TTC549 (cell line): ENCODE measurements around the gene RSAD1.

Experiments
- FAIRE-seq: peaks from 2 replicates; lab custom pipeline; 2012; peaks lifted over from hg19 to GRCh38; lab: Jason Lieb, UNC

RSAD1 gene

DNA sequence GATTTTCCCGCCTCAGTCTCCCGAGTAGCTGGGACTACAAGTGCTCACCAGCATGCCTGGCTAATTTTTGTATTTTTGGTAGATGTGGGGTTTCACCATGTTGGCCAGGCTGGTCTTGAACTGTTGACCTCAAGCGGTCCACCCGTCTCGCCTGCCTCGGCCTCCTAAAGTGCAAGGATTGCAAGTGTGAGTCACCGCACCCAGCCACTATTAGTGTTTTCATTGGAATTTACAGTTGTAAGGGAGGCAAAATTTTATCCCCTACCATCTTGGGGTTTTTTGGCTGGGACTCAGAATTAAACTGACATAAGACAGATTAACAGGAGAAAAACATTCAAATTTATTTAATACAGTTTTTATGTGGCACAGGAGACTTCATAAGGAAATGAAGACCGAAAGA is 17.3 kb downstream of the RSAD1 start:
- no peak for FAIRE-seq

- no peak for FAIRE-seq
These were observed 19.6 kb downstream of the RSAD1 start for GRCh38 chr17:50498021-50498874.

GRCh38 chr17:50499270-50499669 is 20.6 kb downstream of the RSAD1 start:
- no peak for FAIRE-seq

- no peak for FAIRE-seq
These were observed 21.1 kb downstream of the RSAD1 start for GRCh38 chr17:50499721-50500120.

DNA sequence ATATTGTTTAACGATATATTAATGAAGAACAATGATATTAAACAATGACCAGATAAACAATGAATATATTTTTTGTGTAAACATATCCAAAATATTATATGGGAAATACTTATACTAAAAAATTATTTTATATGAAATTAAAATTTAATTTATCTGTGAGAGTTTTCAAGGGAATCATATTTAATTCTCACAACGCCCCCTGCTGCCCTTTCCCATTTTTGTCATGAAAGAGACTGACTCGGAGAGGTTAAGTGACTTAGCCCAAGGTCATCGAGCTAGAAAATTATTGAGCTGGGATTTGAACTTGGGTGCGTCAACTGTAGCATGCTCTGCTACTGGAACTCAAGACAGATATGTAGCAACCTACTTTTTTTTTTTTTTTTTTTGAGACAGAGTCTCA is 22.4 kb downstream of the RSAD1 start:
- peak; percentile 76 for FAIRE-seq

GRCh38 chr17:50502301-50502990 is 23.8 kb downstream of the RSAD1 start:
- no peak for FAIRE-seq

GRCh38 chr17:50505591-50506130 is 27.0 kb downstream of the RSAD1 start:
- FAIRE-seq = no peak

DNA sequence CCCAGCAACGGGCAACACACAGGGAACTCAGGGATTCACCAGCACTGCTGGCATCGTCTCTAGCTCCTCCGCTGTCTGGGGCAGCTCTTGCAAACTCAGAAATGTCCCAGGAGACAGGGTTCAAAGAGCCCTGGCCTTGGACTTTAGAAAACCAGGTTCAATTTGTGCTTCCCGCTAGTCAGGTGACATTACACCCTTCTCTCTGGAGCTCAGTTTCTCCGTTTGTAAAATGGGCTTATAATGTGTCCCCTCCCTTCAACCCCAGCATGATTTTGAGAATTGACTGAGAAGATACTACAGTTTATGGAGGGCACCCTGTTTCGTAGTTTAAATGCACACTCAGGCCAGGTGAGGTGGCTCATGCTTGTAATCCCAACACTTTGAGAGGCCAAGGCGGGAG is 27.6 kb downstream of the RSAD1 start:
- no peak for FAIRE-seq

DNA sequence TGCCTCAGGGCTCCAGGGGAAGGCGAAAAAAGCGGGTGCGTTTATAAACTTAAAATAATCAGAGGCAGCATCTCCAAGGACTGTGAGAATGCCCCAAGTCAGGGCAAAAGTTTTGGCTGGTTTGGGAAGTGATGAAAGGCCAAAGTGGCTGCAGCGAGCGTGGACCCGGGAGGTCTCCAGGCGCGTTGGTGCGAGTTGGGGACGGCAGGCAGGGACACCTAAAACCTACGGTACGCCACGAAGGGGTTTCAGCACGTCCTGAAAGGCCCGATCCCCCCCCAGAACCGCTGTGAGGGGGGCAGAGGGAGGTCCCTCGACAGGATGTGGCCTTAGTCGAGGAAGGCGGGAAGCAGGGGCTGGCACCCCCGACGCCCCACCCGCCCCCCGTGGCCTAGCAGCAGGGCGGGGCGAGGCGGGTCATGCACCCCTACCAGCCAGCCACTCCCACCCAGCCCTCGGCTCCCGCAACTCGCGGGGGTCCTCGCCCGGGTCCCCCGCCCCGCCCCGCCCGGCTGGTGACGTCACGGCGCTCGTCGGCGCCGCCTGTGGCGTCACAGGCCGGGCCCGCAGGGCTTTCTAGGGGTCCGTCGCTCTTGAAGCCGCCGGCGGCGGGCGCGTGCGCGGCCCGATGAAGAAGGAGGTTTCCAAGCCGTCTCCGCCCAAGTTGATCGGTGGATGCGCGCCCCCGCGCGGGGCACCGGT is 29.4 kb downstream of the RSAD1 start, which contains the start of gene MYCBPAP:
TSS of gene MYCBPAP (plus strand) at position 569 of the 702 bp plus-strand sequence. CDS start 236 bp downstream, outside the sequence.
- FAIRE-seq = no peak

GRCh38 chr17:50508573-50509460 is 30.2 kb downstream of the RSAD1 start:
- no peak for FAIRE-seq

- no peak for FAIRE-seq
These were observed 32.4 kb downstream of the RSAD1 start for GRCh38 chr17:50511058-50511457.

DNA sequence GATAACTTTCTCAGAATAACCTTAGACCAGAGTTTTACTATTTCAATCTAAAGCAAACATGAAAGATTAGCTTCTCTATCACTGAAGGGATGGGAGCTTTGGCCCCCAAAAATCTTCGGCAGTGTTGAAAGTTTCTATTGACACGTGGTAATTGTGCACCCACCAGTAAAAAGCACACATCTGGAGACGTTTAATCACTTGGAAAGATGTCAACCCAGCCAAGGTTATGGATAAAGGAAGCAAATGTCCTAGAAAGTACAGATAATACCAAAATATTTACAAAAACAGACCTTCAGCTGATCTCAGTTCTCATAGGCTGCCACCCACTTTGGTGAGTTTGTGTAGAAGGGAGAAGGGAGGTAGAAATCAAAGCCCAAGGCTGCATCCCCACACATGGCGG is 34.8 kb downstream of the RSAD1 start:
- no peak for FAIRE-seq

GRCh38 chr17:50514388-50514787 is 35.7 kb downstream of the RSAD1 start:
- no peak for FAIRE-seq

GRCh38 chr17:50514936-50515702 is 36.5 kb downstream of the RSAD1 start:
- FAIRE-seq = no peak

GRCh38 chr17:50517011-50517410 is 38.4 kb downstream of the RSAD1 start:
- FAIRE-seq = no peak

DNA sequence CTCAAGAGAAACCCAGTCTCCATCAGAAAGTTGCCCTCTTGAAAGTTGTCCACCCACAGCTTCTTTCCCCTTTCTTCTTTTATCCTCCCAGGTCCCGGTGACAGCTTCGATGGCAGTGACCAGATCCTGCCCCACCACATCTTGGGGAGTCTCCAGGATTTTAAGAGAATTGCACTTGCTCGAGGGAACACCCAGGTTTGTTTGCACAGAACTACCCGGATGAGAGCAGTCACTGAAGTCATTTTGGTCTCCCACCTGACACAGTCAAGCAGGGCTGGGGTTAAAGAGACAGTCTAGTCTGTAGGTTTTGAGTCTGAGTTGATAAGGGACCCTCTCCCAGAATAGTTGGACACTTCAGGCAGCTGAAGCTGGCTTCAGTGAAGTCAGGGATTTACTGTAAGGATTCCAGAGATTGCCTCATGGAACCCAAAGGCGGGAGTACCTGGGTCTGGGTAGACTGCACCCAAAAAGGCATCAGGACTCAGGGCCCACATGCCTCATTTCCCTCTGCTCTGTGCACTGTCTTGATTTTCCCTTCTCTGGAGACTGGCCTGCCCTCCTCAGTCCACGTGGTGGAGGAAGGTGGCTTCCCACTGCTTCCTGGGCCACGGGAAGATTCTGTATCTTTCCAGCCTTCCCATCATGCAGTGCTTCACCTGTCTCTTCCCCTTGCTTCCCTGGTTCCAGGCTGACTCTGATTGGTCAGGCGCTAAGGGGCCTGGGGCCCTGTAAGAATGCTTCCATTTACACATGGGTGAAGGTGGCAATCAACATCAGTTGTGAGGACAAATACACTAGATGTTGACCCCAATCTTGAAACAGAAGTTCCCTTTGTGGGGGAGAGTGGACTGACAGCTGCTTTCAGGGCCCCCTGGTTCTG is 39.1 kb downstream of the RSAD1 start:
- no peak for FAIRE-seq

DNA sequence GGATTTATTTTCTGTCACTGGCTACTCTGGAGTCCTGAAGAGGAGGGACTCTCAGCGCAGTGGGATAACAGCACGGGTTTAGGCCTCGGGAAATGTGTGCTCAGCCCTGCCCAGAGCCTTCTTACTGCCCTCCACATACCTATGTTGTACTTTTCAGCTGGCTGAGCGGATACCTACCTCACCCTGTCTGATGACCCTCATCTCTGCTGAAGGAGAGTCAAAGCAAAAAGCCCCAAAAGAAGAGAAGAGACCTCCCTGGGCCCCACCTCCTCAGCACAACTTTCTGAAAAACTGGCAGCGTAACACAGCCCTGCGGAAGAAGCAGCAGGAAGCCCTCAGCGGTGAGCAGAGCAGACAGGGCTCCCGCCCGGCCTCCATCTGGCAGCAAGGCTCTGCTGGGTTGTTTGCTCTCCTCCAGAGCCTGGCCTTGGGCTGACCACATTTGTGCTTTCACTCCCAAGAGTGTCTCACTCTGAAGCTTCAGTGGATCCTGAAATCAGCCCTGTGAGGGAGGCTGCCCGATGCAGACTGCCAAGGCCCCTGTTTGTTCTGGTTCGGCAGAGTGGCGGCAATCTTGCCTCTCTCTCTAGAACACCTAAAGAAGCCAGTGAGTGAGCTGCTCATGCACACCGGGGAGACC is 39.8 kb downstream of the RSAD1 start:
- no peak for FAIRE-seq

- FAIRE-seq = no peak
These were observed 40.6 kb downstream of the RSAD1 start for GRCh38 chr17:50519141-50519834.

DNA sequence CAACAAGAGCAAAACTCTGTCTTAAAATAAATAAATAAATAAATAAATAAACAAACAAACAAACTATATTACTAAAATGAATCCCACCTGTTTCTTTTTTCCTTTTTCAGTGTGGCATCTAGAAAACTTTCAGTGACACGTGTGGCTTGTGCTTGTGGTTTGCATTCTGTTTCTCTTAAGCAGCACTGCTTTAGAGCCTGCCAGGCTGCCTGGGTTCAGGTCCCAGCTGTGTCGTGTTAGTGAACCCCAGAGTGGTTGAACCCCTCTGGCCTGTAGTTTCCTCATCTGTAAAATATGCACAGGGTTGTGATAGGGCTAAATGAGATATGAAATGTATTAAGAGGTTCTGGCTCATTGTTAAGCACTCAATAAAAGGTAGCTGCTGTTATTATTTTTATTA is 41.8 kb downstream of the RSAD1 start:
- no peak for FAIRE-seq
